HCT116 (cell line): Measurements from ENCODE around the gene NLN. TPM values are rescaled to one million over a fixed set of nuclear protein-coding genes. Genes with fewer than 3 reads are reported as not detected.

Source experiments
- ATAC-seq: fragments of 200-7000 bp; cut with Tn5 transposase; 2 replicates; pipeline ENCODE4 v1.9.1; 2020; ENCODE audit warnings: mild to moderate bottlenecking, moderate library complexity
- BruUV-seq: library from RNA; stranded (reverse); fragments of 400-500 nt; replicated peaks from 2 replicates; lab custom pipeline; 2021; lab: Mats Ljungman, UMichigan
- CTCF ChIA-PET: fragments of 300-600 bp; sonication (Branson Sonifier 250); formaldehyde crosslinking; loops from one replicate; lab custom pipeline; 2021; ENCODE audit warnings: antibody characterized with exemption; lab: Charles Lee
- POLR2A ChIA-PET: fragments of 300-600, 350-600 bp; sonication (Branson Sonifier 250); formaldehyde crosslinking; loops from one replicate; lab custom pipeline; 2021; ENCODE audit warnings: antibody characterized with exemption; lab: Charles Lee
- RAD21 ChIA-PET, 2 experiments: fragments of 300-600 bp; sonication (Branson Sonifier 250); formaldehyde crosslinking; loops; one replicate each; lab custom pipeline; 2023; ENCODE audit warnings: low total read pairs in 2 of 2; ENCODE audit not compliant: uncharacterized antibody in 2 of 2, unreplicated experiment in 2 of 2, low non-redundant PET in 1 of 2; lab: Charles Lee
- DNase-seq: peaks from one replicate; pipeline ENCODE4 v3.0.0-alpha.2; 2010; ENCODE audit warnings: low read depth, low spot score
- H2AFZ ChIP-seq: fragments of 200-600 bp; shearing (Covaris generic), sonication (generic); 2 replicates; pipeline ENCODE4 v1.6.1; 2017; ENCODE audit warnings: low read depth, mixed run types, mixed read lengths, antibody characterized with exemption, low read length; ENCODE audit not compliant: poor library complexity, severe bottlenecking
- H3K27ac ChIP-seq: 2 replicates; pipeline ENCODE4 v1.5.1; 2012; ENCODE audit warnings: low read depth, low read length
- H3K27me3 ChIP-seq: fragments of 200-600 bp; sonication (generic); 2 replicates; pipeline ENCODE4 v1.6.1; 2016; ENCODE audit warnings: mixed run types, low read length, mixed read lengths; ENCODE audit not compliant: insufficient read depth
- H3K36me3 ChIP-seq, 2 experiments: fragments of 200-500 bp in 1 of 2; fragments of 200-600 bp in 1 of 2; sonication (Bioruptor generic) in 1 of 2; sonication (generic) in 1 of 2; 2 replicates each; pipeline versions ENCODE4 v1.5.1 to v1.6.1; 2014 to 2016; ENCODE audit warnings: low read length in 2 of 2, inconsistent platforms in 1 of 2, mixed read lengths in 1 of 2, mixed run types in 1 of 2; ENCODE audit not compliant: insufficient read depth in 2 of 2, control insufficient read depth in 1 of 2
- H3K4me1 ChIP-seq, 2 experiments: fragments of 200-600 bp in 1 of 2; sonication (generic) in 1 of 2; 2 replicates each; pipeline versions ENCODE4 v1.5.1 to v1.6.1; 2012 to 2017; ENCODE audit warnings: low read length in 2 of 2, inconsistent platforms in 1 of 2, mild to moderate bottlenecking in 1 of 2, mixed read lengths in 1 of 2, mixed run types in 1 of 2, moderate library complexity in 1 of 2; ENCODE audit not compliant: insufficient read depth in 2 of 2, control insufficient read depth in 1 of 2
- H3K4me2 ChIP-seq: fragments of 200-600 bp; sonication (generic); 2 replicates; pipeline ENCODE4 v1.6.1; 2017; ENCODE audit warnings: mixed run types, low read length, mixed read lengths
- H3K4me3 ChIP-seq, 2 experiments: fragments of 200-600 bp in 1 of 2; sonication (generic) in 1 of 2; replicated peaks in 1 of 2; 2 replicates each; pipeline ENCODE4 v1.5.1; 2011 to 2016; ENCODE audit warnings: low read length in 2 of 2, control low read depth in 1 of 2, low read depth in 1 of 2, mild to moderate bottlenecking in 1 of 2, mixed read lengths in 1 of 2, mixed run types in 1 of 2
- H3K79me2 ChIP-seq: fragments of 200-600 bp; sonication (generic); 2 replicates; pipeline ENCODE4 v1.6.1; 2017; ENCODE audit warnings: mild to moderate bottlenecking, mixed run types, low read length, moderate library complexity, mixed read lengths; ENCODE audit not compliant: insufficient read depth
- H3K9ac ChIP-seq: fragments of 200-600 bp; sonication (generic); 2 replicates; pipeline ENCODE4 v1.6.1; 2016; ENCODE audit warnings: low read length, mixed read lengths
- H3K9me2 ChIP-seq: fragments of 200-600 bp; sonication (generic), shearing (Covaris generic); 2 replicates; pipeline ENCODE4 v1.6.1; 2017; ENCODE audit warnings: mixed run types, mild to moderate bottlenecking, moderate library complexity; ENCODE audit not compliant: insufficient read depth
- H3K9me3 ChIP-seq, 2 experiments: fragments of 200-500 bp in 1 of 2; fragments of 200-600 bp in 1 of 2; sonication (Bioruptor generic) in 1 of 2; sonication (generic) in 1 of 2; 2 replicates each; pipeline ENCODE4 v1.6.1; 2014 to 2017; ENCODE audit warnings: low read length in 2 of 2, mixed read lengths in 2 of 2, inconsistent platforms in 1 of 2, low read depth in 1 of 2, mild to moderate bottlenecking in 1 of 2, mixed run types in 1 of 2, moderate library complexity in 1 of 2; ENCODE audit not compliant: control insufficient read depth in 1 of 2, insufficient read depth in 1 of 2
- H4K20me1 ChIP-seq: fragments of 200-600 bp; sonication (generic), shearing (Covaris generic); 2 replicates; pipeline ENCODE4 v1.6.1; 2017; ENCODE audit warnings: mixed run types, mild to moderate bottlenecking, moderate library complexity; ENCODE audit not compliant: insufficient read depth
- CBX3 ChIP-seq: IDR thresholded peaks from 2 replicates; pipeline ENCODE4 v1.6.1; 2012; ENCODE audit warnings: low read depth
- CEBPB ChIP-seq: IDR thresholded peaks from 2 replicates; pipeline ENCODE4 v1.6.1; 2012; ENCODE audit warnings: low read depth
- EGR1 ChIP-seq: IDR thresholded peaks from 2 replicates; pipeline ENCODE4 v1.6.1; 2012; ENCODE audit warnings: low read depth
- FOSL1 ChIP-seq: IDR thresholded peaks from 2 replicates; pipeline ENCODE4 v1.6.1; 2012; ENCODE audit warnings: low read depth
- JUND ChIP-seq: IDR thresholded peaks from 2 replicates; pipeline ENCODE4 v1.6.1; 2012
- POLR2A ChIP-seq: IDR thresholded peaks from 2 replicates; pipeline ENCODE4 v1.7.0; 2011; ENCODE audit warnings: borderline replicate concordance; ENCODE audit not compliant: insufficient read depth, insufficient read length; ENCODE audit errors: extremely low read depth
- POLR2AphosphoS5 ChIP-seq: IDR thresholded peaks from 2 replicates; pipeline ENCODE4 v1.6.1; 2011; ENCODE audit warnings: mild to moderate bottlenecking, low read depth, low read length, moderate library complexity
- RAD21 ChIP-seq: IDR thresholded peaks from 2 replicates; pipeline ENCODE4 v1.6.1; 2012; ENCODE audit warnings: low read depth, mild to moderate bottlenecking
- REST ChIP-seq: IDR thresholded peaks from 2 replicates; pipeline ENCODE4 v1.6.1; 2012; ENCODE audit warnings: low read depth
- SP1 ChIP-seq: IDR thresholded peaks from 2 replicates; pipeline ENCODE4 v1.6.1; 2012; ENCODE audit warnings: low read depth
- SRF ChIP-seq: IDR thresholded peaks from 2 replicates; pipeline ENCODE4 v1.6.1; 2012; ENCODE audit warnings: low read depth
- intact Hi-C: fragments of 100-400 bp; cut with micrococcal nuclease; formaldehyde crosslinking; loops from 2 replicates; pipeline ENCODE4 v1.10.0; 2022
- total RNA-seq: library from RNA; stranded (reverse); gene quantifications from one replicate; pipeline ENCODE4 v1.2.1, GENCODE V29; 2021; ENCODE audit not compliant: unreplicated experiment
- TF ChIP-seq, protein P1 (sequence below), 3 experiments: fragments of 200-600 bp in 1 of 3; sonication (generic) in 1 of 3; IDR thresholded peaks in 2 of 3; conservative IDR thresholded peaks in 1 of 3; 2 replicates each; pipeline ENCODE4 v1.5.1; 2012 to 2017; ENCODE audit warnings: low read depth in 2 of 3, low read length in 2 of 3, antibody characterized with exemption in 1 of 3, borderline replicate concordance in 1 of 3, control low read depth in 1 of 3, mild to moderate bottlenecking in 1 of 3, mixed read lengths in 1 of 3, mixed run types in 1 of 3, moderate library complexity in 1 of 3; ENCODE audit not compliant: insufficient read depth in 1 of 3
- TF ChIP-seq, protein P2 (sequence below): IDR thresholded peaks from 2 replicates; pipeline ENCODE4 v1.6.1; 2012

NLN gene
- total RNA-seq, 1 experiment from 2014 or later, result 67.6 TPM

- ATAC-seq, result no peak
These were observed 109.3 kb downstream of the NLN start for GRCh38 chr5:65831276-65831675.

More at GRCh38 chr5:65831276-65831675, 109.3 kb downstream of the NLN start:
- H3K4me3 ChIP-seq, result no peak overlapping the region
- RAD21 ChIA-PET, result no interaction called here
- TF ChIP-seq FOSL1 (no peak), REST (no peak), SRF (no peak), CBX3 (no peak), POLR2AphosphoS5 (no peak), JUND (no peak), POLR2A (no peak), EGR1 (no peak), CEBPB (no peak), RAD21 (no peak), SP1 (no peak)
- TF ChIP-seq, protein P1, sequence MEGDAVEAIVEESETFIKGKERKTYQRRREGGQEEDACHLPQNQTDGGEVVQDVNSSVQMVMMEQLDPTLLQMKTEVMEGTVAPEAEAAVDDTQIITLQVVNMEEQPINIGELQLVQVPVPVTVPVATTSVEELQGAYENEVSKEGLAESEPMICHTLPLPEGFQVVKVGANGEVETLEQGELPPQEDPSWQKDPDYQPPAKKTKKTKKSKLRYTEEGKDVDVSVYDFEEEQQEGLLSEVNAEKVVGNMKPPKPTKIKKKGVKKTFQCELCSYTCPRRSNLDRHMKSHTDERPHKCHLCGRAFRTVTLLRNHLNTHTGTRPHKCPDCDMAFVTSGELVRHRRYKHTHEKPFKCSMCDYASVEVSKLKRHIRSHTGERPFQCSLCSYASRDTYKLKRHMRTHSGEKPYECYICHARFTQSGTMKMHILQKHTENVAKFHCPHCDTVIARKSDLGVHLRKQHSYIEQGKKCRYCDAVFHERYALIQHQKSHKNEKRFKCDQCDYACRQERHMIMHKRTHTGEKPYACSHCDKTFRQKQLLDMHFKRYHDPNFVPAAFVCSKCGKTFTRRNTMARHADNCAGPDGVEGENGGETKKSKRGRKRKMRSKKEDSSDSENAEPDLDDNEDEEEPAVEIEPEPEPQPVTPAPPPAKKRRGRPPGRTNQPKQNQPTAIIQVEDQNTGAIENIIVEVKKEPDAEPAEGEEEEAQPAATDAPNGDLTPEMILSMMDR (IDR thresholded peaks at IDR 0.05 in 2 of 3, conservative IDR thresholded peaks at IDR 0.05 in 1 of 3; ENCODE audit: borderline replicate concordance in 1 of 3, insufficient read depth in 1 of 3, low read depth in 2 of 3, low read length in 2 of 3), result no peak
- TF ChIP-seq, protein P2, sequence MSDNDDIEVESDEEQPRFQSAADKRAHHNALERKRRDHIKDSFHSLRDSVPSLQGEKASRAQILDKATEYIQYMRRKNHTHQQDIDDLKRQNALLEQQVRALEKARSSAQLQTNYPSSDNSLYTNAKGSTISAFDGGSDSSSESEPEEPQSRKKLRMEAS, result no peak
- no TSS peak for BruUV-seq
- POLR2A ChIA-PET, result no interaction called here
- H2AFZ ChIP-seq, result no peak overlapping the region
- H3K9me2 ChIP-seq, result peaks cover 2% of the 10 kb centered on the region; the same call in 1 of the 2 replicates
- no peaks in the 10 kb centered on the region for H3K36me3 ChIP-seq
- no peaks in the 10 kb centered on the region for H4K20me1 ChIP-seq
- CTCF ChIA-PET, result no interaction called here
- no peak for DNase-seq
- H3K79me2 ChIP-seq, result no peaks in the 10 kb centered on the region
- no peak overlapping the region for H3K4me2 ChIP-seq
- intact Hi-C loops, result no loop called here
- no peaks in the 10 kb centered on the region for H3K4me1 ChIP-seq
- H3K27ac ChIP-seq, result no peak overlapping the region
- H3K9ac ChIP-seq, result no peak overlapping the region
- H3K9me3 ChIP-seq, result no peaks in the 10 kb centered on the region
- no peaks in the 10 kb centered on the region for H3K27me3 ChIP-seq
